NB4 (cell line): ENCODE results near the gene C22orf15.

ENCODE experiments used
- POLR2A ChIP-seq: IDR thresholded peaks from 2 replicates; pipeline ENCODE4 v1.6.1; 2011; ENCODE audit warnings: mild to moderate bottlenecking; ENCODE audit not compliant: insufficient read length; ENCODE audit errors: extremely low read depth
- TF ChIP-seq, protein P1 (sequence below): IDR thresholded peaks from one replicate; pipeline ENCODE4 v1.5.1; 2012; ENCODE audit warnings: low read depth, low read length

GRCh38 chr22:23801238-23801821 is 38.5 kb downstream of the C22orf15 start:
- TF ChIP-seq POLR2A = no peak
- TF ChIP-seq, protein P1, sequence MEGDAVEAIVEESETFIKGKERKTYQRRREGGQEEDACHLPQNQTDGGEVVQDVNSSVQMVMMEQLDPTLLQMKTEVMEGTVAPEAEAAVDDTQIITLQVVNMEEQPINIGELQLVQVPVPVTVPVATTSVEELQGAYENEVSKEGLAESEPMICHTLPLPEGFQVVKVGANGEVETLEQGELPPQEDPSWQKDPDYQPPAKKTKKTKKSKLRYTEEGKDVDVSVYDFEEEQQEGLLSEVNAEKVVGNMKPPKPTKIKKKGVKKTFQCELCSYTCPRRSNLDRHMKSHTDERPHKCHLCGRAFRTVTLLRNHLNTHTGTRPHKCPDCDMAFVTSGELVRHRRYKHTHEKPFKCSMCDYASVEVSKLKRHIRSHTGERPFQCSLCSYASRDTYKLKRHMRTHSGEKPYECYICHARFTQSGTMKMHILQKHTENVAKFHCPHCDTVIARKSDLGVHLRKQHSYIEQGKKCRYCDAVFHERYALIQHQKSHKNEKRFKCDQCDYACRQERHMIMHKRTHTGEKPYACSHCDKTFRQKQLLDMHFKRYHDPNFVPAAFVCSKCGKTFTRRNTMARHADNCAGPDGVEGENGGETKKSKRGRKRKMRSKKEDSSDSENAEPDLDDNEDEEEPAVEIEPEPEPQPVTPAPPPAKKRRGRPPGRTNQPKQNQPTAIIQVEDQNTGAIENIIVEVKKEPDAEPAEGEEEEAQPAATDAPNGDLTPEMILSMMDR = no peak
